MCF 10A (cell line): ENCODE data around the gene USP6NL. TPM values are rescaled to one million over a fixed set of nuclear protein-coding genes. Genes with fewer than 3 reads are reported as not detected.

ENCODE experiments used
- BruUV-seq: library from RNA; stranded (reverse); fragments of 400-500 nt; replicated peaks from 2 replicates; lab custom pipeline; 2021; lab: Mats Ljungman, UMichigan
- CTCF ChIA-PET: fragments of 300-600 bp; sonication (Branson Sonifier 250); formaldehyde crosslinking; extraction: SDS; loops from one replicate; lab custom pipeline; 2021; ENCODE audit warnings: antibody characterized with exemption, inconsistent platforms; lab: Yijun Ruan, JAX
- POLR2A ChIA-PET: fragments of 300-600, 350-650 bp; sonication (Branson Sonifier 250); formaldehyde crosslinking; extraction: SDS; loops from one replicate; lab custom pipeline; 2020; ENCODE audit warnings: antibody characterized with exemption, inconsistent platforms; lab: Yijun Ruan, JAX
- DNase-seq: peaks from one replicate; pipeline ENCODE4 v3.0.0-alpha.2; 2018; ENCODE audit not compliant: unreplicated experiment
- H3K27ac Mint-ChIP-seq: one replicate; pipeline ENCODE4 v1.8.0; 2022; ENCODE audit warnings: mild to moderate bottlenecking, low read depth, mixed read lengths; ENCODE audit not compliant: unreplicated experiment
- H3K27me3 Mint-ChIP-seq: one replicate; pipeline ENCODE4 v1.8.0; 2022; ENCODE audit warnings: mixed read lengths; ENCODE audit not compliant: insufficient read depth, unreplicated experiment
- H3K36me3 Mint-ChIP-seq: one replicate; pipeline ENCODE4 v1.8.0; 2022; ENCODE audit warnings: mild to moderate bottlenecking, moderate library complexity, mixed read lengths; ENCODE audit not compliant: insufficient read depth, unreplicated experiment
- H3K4me1 Mint-ChIP-seq: one replicate; pipeline ENCODE4 v1.8.0; 2022; ENCODE audit warnings: mixed read lengths; ENCODE audit not compliant: insufficient read depth, unreplicated experiment
- H3K4me3 Mint-ChIP-seq: one replicate; pipeline ENCODE4 v1.8.0; 2022; ENCODE audit warnings: mild to moderate bottlenecking, moderate library complexity, mixed read lengths; ENCODE audit not compliant: unreplicated experiment
- H3K9me3 Mint-ChIP-seq: one replicate; pipeline ENCODE4 v1.8.0; 2022; ENCODE audit warnings: mixed read lengths; ENCODE audit not compliant: unreplicated experiment
- intact Hi-C: fragments of 100-400 bp; cut with micrococcal nuclease; formaldehyde crosslinking; loops from 2 replicates; pipeline ENCODE4 v1.14.1; 2022
- total RNA-seq: library from RNA; stranded (reverse); gene quantifications from 2 replicates; pipeline ENCODE4 v1.2.3, GENCODE V29; 2022
- TF ChIP-seq, protein P1 (sequence below): fragments of 200-600 bp; IDR thresholded peaks from one replicate; pipeline ENCODE4 v1.8.0; 2022; ENCODE audit warnings: antibody characterized with exemption, mild to moderate bottlenecking; ENCODE audit not compliant: unreplicated experiment

Gene USP6NL
- total RNA-seq, 1 experiment from 2014 or later, result 19.2 TPM

- BruUV-seq, result no TSS peak
- TF ChIP-seq, protein P1, sequence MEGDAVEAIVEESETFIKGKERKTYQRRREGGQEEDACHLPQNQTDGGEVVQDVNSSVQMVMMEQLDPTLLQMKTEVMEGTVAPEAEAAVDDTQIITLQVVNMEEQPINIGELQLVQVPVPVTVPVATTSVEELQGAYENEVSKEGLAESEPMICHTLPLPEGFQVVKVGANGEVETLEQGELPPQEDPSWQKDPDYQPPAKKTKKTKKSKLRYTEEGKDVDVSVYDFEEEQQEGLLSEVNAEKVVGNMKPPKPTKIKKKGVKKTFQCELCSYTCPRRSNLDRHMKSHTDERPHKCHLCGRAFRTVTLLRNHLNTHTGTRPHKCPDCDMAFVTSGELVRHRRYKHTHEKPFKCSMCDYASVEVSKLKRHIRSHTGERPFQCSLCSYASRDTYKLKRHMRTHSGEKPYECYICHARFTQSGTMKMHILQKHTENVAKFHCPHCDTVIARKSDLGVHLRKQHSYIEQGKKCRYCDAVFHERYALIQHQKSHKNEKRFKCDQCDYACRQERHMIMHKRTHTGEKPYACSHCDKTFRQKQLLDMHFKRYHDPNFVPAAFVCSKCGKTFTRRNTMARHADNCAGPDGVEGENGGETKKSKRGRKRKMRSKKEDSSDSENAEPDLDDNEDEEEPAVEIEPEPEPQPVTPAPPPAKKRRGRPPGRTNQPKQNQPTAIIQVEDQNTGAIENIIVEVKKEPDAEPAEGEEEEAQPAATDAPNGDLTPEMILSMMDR, result no peak
- intact Hi-C loops, result loop anchor here (10.0 kb wide), 1 partner anchor 468 kb away; no protein-coding TSS in a partner anchor
- no peak overlapping the region for H3K27ac Mint-ChIP-seq
- no peak for DNase-seq
- H3K4me1 Mint-ChIP-seq, result no peaks in the 10 kb centered on the region
- H3K9me3 Mint-ChIP-seq, result no peaks in the 10 kb centered on the region
- POLR2A ChIA-PET, result no interaction called here
- CTCF ChIA-PET, result interaction anchor here (0.5 to 3.5 kb wide), 18 partner anchors 16 to 478 kb away, joined by 3 to 48 read pairs (median 5); no protein-coding TSS in a partner anchor
- no peak overlapping the region for H3K4me3 Mint-ChIP-seq
- H3K36me3 Mint-ChIP-seq, result peaks cover 7% of the 10 kb centered on the region
- no peaks in the 10 kb centered on the region for H3K27me3 Mint-ChIP-seq
Measured at GRCh38 chr10:11516431-11516746, 95.1 kb downstream of the USP6NL start.

- BruUV-seq, result no TSS peak
- intact Hi-C loops, result loop anchor here (1.0 to 10.0 kb wide), 3 partner anchors 209 to 469 kb away; no protein-coding TSS in a partner anchor
- Mint-ChIP-seq H3K4me1 (no peaks in the 10 kb centered on the region), H3K9me3 (no peaks in the 10 kb centered on the region), H3K36me3 (peaks cover 7% of the 10 kb centered on the region), H3K4me3 (no peak overlapping the region), H3K27me3 (no peaks in the 10 kb centered on the region), H3K27ac (no peak overlapping the region)
- CTCF ChIA-PET, result interaction anchor here (0.5 to 3.5 kb wide), 41 partner anchors 10 to 1868 kb away, joined by 3 to 48 read pairs (median 4); no protein-coding TSS in a partner anchor
- POLR2A ChIA-PET, result interaction anchor here (1.0 to 1.4 kb wide), 3 partner anchors 96 to 242 kb away, joined by 3 to 9 read pairs (median 6); no protein-coding TSS in a partner anchor
- peak; percentile 72 for DNase-seq
- TF ChIP-seq, protein P1, result peak; percentile 77
Measured at GRCh38 chr10:11515596-11516430, 95.6 kb downstream of the USP6NL start.

- no peak for DNase-seq
- Mint-ChIP-seq H3K4me1 (no peaks in the 10 kb centered on the region), H3K4me3 (no peak overlapping the region), H3K9me3 (no peaks in the 10 kb centered on the region), H3K27ac (no peak overlapping the region), H3K36me3 (peaks cover 7% of the 10 kb centered on the region), H3K27me3 (no peaks in the 10 kb centered on the region)
- BruUV-seq, result no TSS peak
- intact Hi-C loops, result loop anchor here (10.0 kb wide), 1 partner anchor 471 kb away; no protein-coding TSS in a partner anchor
- ChIA-PET CTCF (interaction anchor here (0.9 to 3.5 kb wide), 5 partner anchors 89 to 244 kb away, joined by 3 to 48 read pairs (median 31); no protein-coding TSS in a partner anchor), POLR2A (no interaction called here)
- TF ChIP-seq, protein P1, result no peak
Measured at GRCh38 chr10:11513727-11514126, 97.7 kb downstream of the USP6NL start.

DNA sequence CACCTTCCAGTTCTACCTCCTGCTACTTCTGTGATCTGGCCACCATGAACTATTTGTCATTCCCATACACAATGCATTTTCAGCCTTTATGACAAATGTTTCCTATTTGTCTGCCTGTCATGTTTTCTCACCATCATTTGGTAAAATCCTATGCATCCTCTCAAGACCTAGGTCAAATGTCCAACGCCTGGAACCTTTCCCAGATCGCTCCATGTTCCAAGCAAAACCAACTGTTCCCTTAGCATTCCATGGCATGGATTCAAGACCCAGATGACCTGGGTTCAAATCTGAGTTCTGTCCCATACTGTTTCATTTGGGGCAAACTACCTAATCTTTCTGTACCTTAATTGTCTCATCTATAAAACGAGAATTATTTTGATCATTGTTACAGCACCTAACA lies 98.9 kb downstream of the USP6NL start:
- H3K4me1 Mint-ChIP-seq, result no peaks in the 10 kb centered on the region
- peaks cover 7% of the 10 kb centered on the region for H3K36me3 Mint-ChIP-seq
- ChIA-PET POLR2A (no interaction called here), CTCF (interaction anchor here (0.9 to 1.6 kb wide), 2 partner anchors 88 to 212 kb away, joined by 3 to 6 read pairs; no protein-coding TSS in a partner anchor)
- intact Hi-C loops, result loop anchor here (10.0 kb wide), 1 partner anchor 472 kb away; no protein-coding TSS in a partner anchor
- DNase-seq, result no peak
- TF ChIP-seq, protein P1, result no peak
- H3K9me3 Mint-ChIP-seq, result no peaks in the 10 kb centered on the region
- no peak overlapping the region for H3K27ac Mint-ChIP-seq
- BruUV-seq, result no TSS peak
- no peaks in the 10 kb centered on the region for H3K27me3 Mint-ChIP-seq
- H3K4me3 Mint-ChIP-seq, result no peak overlapping the region
